Measurements from ENCODE around the gene URI1.
"Not testable (repeated sequence)": the region's sequence is repeated elsewhere in the genome, so short reads cannot be mapped to it uniquely, and the experiment has no call there.

The URI1 gene

GRCh38 chr19:29941828-29942403 is at the start of gene URI1:
TSS of gene URI1 (plus strand) at chr19:29942239. CDS start at chr19:29942548, 309 bp downstream.
- DNase-seq: peak; percentile 65 to 83

- no peak for DNase-seq
Observed at GRCh38 chr19:29893606-29894284, 48.3 kb upstream of the URI1 start.

- no peak for DNase-seq
Observed at GRCh38 chr19:29896802-29897201, 45.2 kb upstream of the URI1 start.

- DNase-seq: no peak
Observed at GRCh38 chr19:29897466-29897865, 44.6 kb upstream of the URI1 start.

- no peak for DNase-seq
Observed at GRCh38 chr19:29904017-29904416, 38.0 kb upstream of the URI1 start.

- no peak for DNase-seq
Observed at GRCh38 chr19:29908963-29909944, 32.8 kb upstream of the URI1 start.

GRCh38 chr19:29914933-29915332 is 27.1 kb upstream of the URI1 start:
- DNase-seq: no peak

- DNase-seq: not testable (repeated sequence)
Observed at GRCh38 chr19:29915832-29916231, 26.2 kb upstream of the URI1 start.

GRCh38 chr19:29917911-29918310 is 24.1 kb upstream of the URI1 start:
- no peak for DNase-seq

GRCh38 chr19:29918891-29919290 is 23.1 kb upstream of the URI1 start:
- DNase-seq: no peak

GRCh38 chr19:29922972-29923371 is 19.1 kb upstream of the URI1 start:
- DNase-seq: no peak

- no peak for DNase-seq
Observed at GRCh38 chr19:29923653-29924052, 18.4 kb upstream of the URI1 start.

GRCh38 chr19:29926031-29926430 is 16.0 kb upstream of the URI1 start:
- no peak for DNase-seq

- no peak for DNase-seq
Observed at GRCh38 chr19:29926801-29927200, 15.2 kb upstream of the URI1 start.

GRCh38 chr19:29927944-29928625 is 14.0 kb upstream of the URI1 start:
- no peak for DNase-seq

- DNase-seq: no peak
Observed at GRCh38 chr19:29928831-29929230, 13.2 kb upstream of the URI1 start.

GRCh38 chr19:29934257-29934656 is 7.8 kb upstream of the URI1 start:
- DNase-seq: no peak

GRCh38 chr19:29934781-29935180 is 7.3 kb upstream of the URI1 start:
- DNase-seq: no peak

GRCh38 chr19:29936409-29936808 is 5.6 kb upstream of the URI1 start:
- no peak for DNase-seq

- no peak for DNase-seq
Observed at GRCh38 chr19:29939628-29940027, 2.4 kb upstream of the URI1 start.

GRCh38 chr19:29940971-29941585 is 961 bp upstream of the URI1 start:
- no peak for DNase-seq

- DNase-seq: no peak
Observed at GRCh38 chr19:29942404-29943261, 594 bp downstream of the URI1 start.
